DMS114 treated with DMSO at 0.1 percent for 48 hours (cell line): Measurements from ENCODE around the gene CXorf51B.
"Not testable (repeated sequence)": the region's sequence is repeated elsewhere in the genome, so short reads cannot be mapped to it uniquely, and the experiment has no call there.

Source experiments
- DNase-seq: peaks from one replicate; lab custom pipeline; 2025; ENCODE audit not compliant: unreplicated experiment; lab: John Stamatoyannopoulos, UW

Gene CXorf51B

GRCh38 chrX:146809471-146809870, at the start of gene CXorf51B:
Gene CXorf51B (plus strand): TSS chrX:146809771. CDS start chrX:146809792, 21 bp downstream.
- not testable (repeated sequence) for DNase-seq

- not testable (repeated sequence) for DNase-seq
These were observed 5.1 kb downstream of the CXorf51B start, which contains the start of gene CXorf51A for GRCh38 chrX:146814644-146815043. Gene CXorf51A (minus strand): TSS chrX:146814744. CDS start chrX:146814723, 21 bp downstream.

DNA sequence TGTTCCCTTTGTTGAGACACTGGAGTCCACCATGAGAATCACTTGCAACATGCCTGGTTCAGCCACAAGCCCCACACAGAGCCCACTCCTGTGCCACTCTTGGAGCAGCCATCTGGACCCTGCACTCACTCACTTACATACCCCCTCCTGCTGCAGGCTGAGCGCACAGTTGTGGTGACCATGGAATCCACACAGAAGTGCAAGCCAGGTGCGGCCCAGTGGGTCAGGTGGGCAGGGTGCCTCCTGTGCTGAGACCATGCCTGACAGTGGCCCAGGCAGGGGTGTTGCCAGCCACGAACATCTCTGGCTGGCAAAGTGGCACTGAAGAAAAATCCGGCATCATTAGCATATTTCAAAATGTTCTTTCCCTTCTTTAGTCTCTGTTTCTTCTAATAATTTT, 22.4 kb downstream of the CXorf51B start:
- DNase-seq: no peak

DNA sequence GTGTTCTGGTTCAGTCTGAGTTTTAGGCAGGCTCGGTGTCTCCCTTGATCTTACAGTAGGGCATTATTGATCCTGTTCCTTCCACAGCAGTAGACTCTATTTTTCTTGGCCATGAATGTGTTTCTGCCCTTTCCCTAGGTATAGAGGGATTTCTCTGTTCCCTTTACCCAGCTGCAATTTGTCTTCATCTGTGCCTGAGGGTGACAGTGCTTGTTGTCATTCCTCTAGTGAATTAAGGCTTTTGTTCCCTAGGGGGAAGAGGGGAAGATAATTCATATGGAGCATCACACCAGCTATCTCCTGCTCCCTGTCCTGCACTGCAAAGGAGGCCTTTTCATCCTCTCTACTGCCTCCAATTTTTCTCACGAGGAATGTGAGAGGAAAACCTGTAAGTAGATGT, 44.7 kb downstream of the CXorf51B start:
- no peak for DNase-seq
